ENCODE measurements around the gene MS4A4E.

Gene MS4A4E

GRCh38 chr11:60251485-60252212 is 8.7 kb upstream of the MS4A4E start:
- TF ChIP-seq CTCF (conservative IDR thresholded peaks at IDR 0.05) = peak; percentile 82
- no peak overlapping the region for H3K27ac ChIP-seq

- no peak for TF ChIP-seq CTCF (conservative IDR thresholded peaks at IDR 0.05)
- no peak overlapping the region for H3K27ac ChIP-seq
Measured at GRCh38 chr11:60241786-60242185, 1.2 kb downstream of the MS4A4E start.

GRCh38 chr11:60240662-60241061 is 2.3 kb downstream of the MS4A4E start:
- no peak for TF ChIP-seq CTCF (conservative IDR thresholded peaks at IDR 0.05)

GRCh38 chr11:60235321-60235720 is 7.6 kb downstream of the MS4A4E start:
- TF ChIP-seq CTCF (conservative IDR thresholded peaks at IDR 0.05) = no peak
- H3K27ac ChIP-seq = no peak overlapping the region

More at GRCh38 chr11:60240662-60241061, 2.3 kb downstream of the MS4A4E start:
- H3K27ac ChIP-seq = no peak overlapping the region

- H3K27ac ChIP-seq = no peak overlapping the region
- no peak for TF ChIP-seq CTCF (conservative IDR thresholded peaks at IDR 0.05)
Measured at GRCh38 chr11:60230681-60231080, 12.3 kb downstream of the MS4A4E start.

GRCh38 chr11:60222141-60222540 is 20.8 kb downstream of the MS4A4E start:
- H3K27ac ChIP-seq = no peak overlapping the region
- TF ChIP-seq CTCF (conservative IDR thresholded peaks at IDR 0.05) = no peak

GRCh38 chr11:60221692-60222091 is 21.2 kb downstream of the MS4A4E start:
- TF ChIP-seq CTCF (conservative IDR thresholded peaks at IDR 0.05) = no peak
- no peak overlapping the region for H3K27ac ChIP-seq
